ENCODE results near the gene PDPN.

- TF ChIP-seq POLR2AphosphoS5 (IDR thresholded peaks at IDR 0.05; ENCODE audit: borderline replicate concordance, low read depth, low read length) (no peak), EZH2 (IDR thresholded peaks at IDR 0.05) (no peak), FOXP2 (optimal IDR thresholded peaks at IDR 0.05; ENCODE audit: control extremely low read depth, extremely low read length, insufficient read depth) (no peak)
These were observed 10.0 kb downstream of the PDPN start for GRCh38 chr1:13593511-13594131.

Measured in SK-N-MC (cell line).